Stomach (tissue), 4 donors: Measurements from ENCODE around the gene RSRC2.
"Not testable (repeated sequence)": the region's sequence is repeated elsewhere in the genome, so short reads cannot be mapped to it uniquely, and the experiment has no call there.

ENCODE experiments used
- EP300 ChIP-seq: sonication (generic); formaldehyde crosslinking; IDR thresholded peaks from one replicate; pipeline ENCODE4 v1.6.1; 2017; ENCODE audit warnings: antibody characterized with exemption
- POLR2A ChIP-seq, 4 donors: fragments of 450-650 bp; IDR thresholded peaks; one replicate each; pipeline ENCODE4 v1.6.1; 2016; ENCODE audit warnings: antibody characterized with exemption in 4 of 4, control low read depth in 2 of 4, mild to moderate bottlenecking in 1 of 4, moderate library complexity in 1 of 4
- POLR2AphosphoS5 ChIP-seq, 3 donors: sonication (generic); formaldehyde crosslinking; IDR thresholded peaks; one replicate each; pipeline ENCODE4 v1.6.1; 2016; ENCODE audit warnings: antibody characterized with exemption in 3 of 3
- TF ChIP-seq, protein P1 (sequence below), 7 experiments: fragments of 450-650 bp in 4 of 7; fragments of 200-600 bp in 3 of 7; sonication (generic) in 3 of 7; IDR thresholded peaks; one replicate each; pipeline ENCODE4 v1.5.1; 2016 to 2019; ENCODE audit warnings: antibody characterized with exemption in 7 of 7, control low read depth in 2 of 7, mild to moderate bottlenecking in 1 of 7

DNA sequence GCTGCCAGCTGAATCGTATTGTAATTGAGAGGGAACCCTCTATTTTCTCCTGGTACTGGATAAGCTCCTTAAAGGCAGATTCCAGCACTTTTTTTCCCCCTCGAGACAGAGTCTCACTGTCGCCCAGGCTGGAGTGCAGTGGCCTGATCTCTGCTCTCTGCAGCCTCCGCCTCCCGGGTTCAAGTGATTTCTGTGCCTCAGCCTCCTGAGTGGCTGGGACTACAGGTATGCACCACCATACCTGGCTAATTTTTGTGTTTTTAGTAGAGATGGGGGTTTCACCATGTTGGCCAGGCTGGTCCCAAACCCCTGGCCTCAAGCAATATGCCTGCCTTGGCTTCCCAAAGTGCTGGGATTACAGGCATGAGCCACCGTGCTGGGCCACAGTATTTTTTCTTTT lies 56.9 kb downstream of the RSRC2 start:
- TF ChIP-seq, protein P1, sequence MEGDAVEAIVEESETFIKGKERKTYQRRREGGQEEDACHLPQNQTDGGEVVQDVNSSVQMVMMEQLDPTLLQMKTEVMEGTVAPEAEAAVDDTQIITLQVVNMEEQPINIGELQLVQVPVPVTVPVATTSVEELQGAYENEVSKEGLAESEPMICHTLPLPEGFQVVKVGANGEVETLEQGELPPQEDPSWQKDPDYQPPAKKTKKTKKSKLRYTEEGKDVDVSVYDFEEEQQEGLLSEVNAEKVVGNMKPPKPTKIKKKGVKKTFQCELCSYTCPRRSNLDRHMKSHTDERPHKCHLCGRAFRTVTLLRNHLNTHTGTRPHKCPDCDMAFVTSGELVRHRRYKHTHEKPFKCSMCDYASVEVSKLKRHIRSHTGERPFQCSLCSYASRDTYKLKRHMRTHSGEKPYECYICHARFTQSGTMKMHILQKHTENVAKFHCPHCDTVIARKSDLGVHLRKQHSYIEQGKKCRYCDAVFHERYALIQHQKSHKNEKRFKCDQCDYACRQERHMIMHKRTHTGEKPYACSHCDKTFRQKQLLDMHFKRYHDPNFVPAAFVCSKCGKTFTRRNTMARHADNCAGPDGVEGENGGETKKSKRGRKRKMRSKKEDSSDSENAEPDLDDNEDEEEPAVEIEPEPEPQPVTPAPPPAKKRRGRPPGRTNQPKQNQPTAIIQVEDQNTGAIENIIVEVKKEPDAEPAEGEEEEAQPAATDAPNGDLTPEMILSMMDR (IDR thresholded peaks at IDR 0.05), result not testable (repeated sequence)
- not testable (repeated sequence) for TF ChIP-seq POLR2AphosphoS5 (IDR thresholded peaks at IDR 0.05); POLR2A (IDR thresholded peaks at IDR 0.05); EP300
